HepG2 (cell line): ENCODE measurements around the gene RASD2. TPM values are rescaled to one million over a fixed set of nuclear protein-coding genes. Genes with fewer than 3 reads are reported as not detected.

Experiments
- ATAC-seq: fragments of 200-7000 bp; cut with Tn5 transposase; 3 replicates; pipeline ENCODE4 v1.9.1; 2020; ENCODE audit warnings: mild to moderate bottlenecking, moderate library complexity
- BruUV-seq: library from RNA; stranded (reverse); fragments of 400-500 nt; replicated peaks from 2 replicates; lab custom pipeline; 2021; lab: Mats Ljungman, UMichigan
- CTCF ChIA-PET: fragments of 300-600 bp; formaldehyde crosslinking; extraction: SDS; loops from one replicate; lab custom pipeline; 2021; ENCODE audit warnings: low total read pairs, inconsistent platforms, low intra/inter-chr PET ratio; lab: Yijun Ruan, JAX
- POLR2A ChIA-PET: fragments of 350-600 bp; sonication (Branson Sonifier 250); formaldehyde crosslinking; loops from one replicate; lab custom pipeline; 2020; ENCODE audit warnings: antibody characterized with exemption, inconsistent platforms; lab: Yijun Ruan, JAX
- DNase-seq: peaks from one replicate; pipeline ENCODE4 v3.0.0-alpha.2; 2015; ENCODE audit warnings: low spot score
- FAIRE-seq: peaks from 3 replicates; lab custom pipeline; 2011; peaks lifted over from hg19 to GRCh38; lab: Jason Lieb, UNC
- H2AFZ ChIP-seq: one replicate; pipeline ENCODE4 v1.6.1; 2011; ENCODE audit warnings: low read length, inconsistent platforms
- H3K27ac ChIP-seq: fragments of 300-600 bp; 3 replicates; pipeline ENCODE4 v1.8.0; 2011; ENCODE audit warnings: mixed run types, mild to moderate bottlenecking, mixed read lengths, low read length, inconsistent platforms; ENCODE audit not compliant: insufficient read depth; ENCODE audit errors: extremely low read length
- H3K27me3 ChIP-seq, 2 experiments: fragments of 200-600 bp in 1 of 2; 2 replicates in 1 of 2; 3 replicates in 1 of 2; pipeline versions ENCODE4 v1.6.0 to v1.8.0; 2011; ENCODE audit warnings: low read length in 2 of 2, mild to moderate bottlenecking in 2 of 2, moderate library complexity in 2 of 2, inconsistent platforms in 1 of 2; ENCODE audit not compliant: insufficient read depth in 2 of 2, control insufficient read depth in 1 of 2
- H3K36me3 ChIP-seq, 2 experiments: fragments of 200-600 bp in 1 of 2; replicated peaks in 1 of 2; 2 replicates in 1 of 2; 3 replicates in 1 of 2; pipeline versions ENCODE4 v1.5.1 to v1.8.0; 2011; ENCODE audit warnings: low read length in 2 of 2, inconsistent platforms in 1 of 2; ENCODE audit not compliant: insufficient read depth in 2 of 2, control insufficient read depth in 1 of 2
- H3K4me1 ChIP-seq: 2 replicates; pipeline ENCODE4 v1.5.1; 2012; ENCODE audit warnings: low read length, inconsistent platforms; ENCODE audit not compliant: insufficient read depth
- H3K4me2 ChIP-seq: 2 replicates; pipeline ENCODE4 v1.6.0; 2011; ENCODE audit warnings: low read depth, low read length, inconsistent platforms
- H3K4me3 ChIP-seq, 3 experiments: fragments of 200-600 bp in 1 of 3; sonication (generic), shearing (Covaris generic) in 1 of 3; replicated peaks in 1 of 3; 2 replicates each; pipeline ENCODE4 v1.5.1; 2011 to 2016; ENCODE audit warnings: low read length in 3 of 3, inconsistent platforms in 2 of 3, low read depth in 2 of 3, mild to moderate bottlenecking in 2 of 3, control low read depth in 1 of 3, mixed read lengths in 1 of 3; ENCODE audit not compliant: insufficient read depth in 1 of 3
- H3K79me2 ChIP-seq: one replicate; pipeline ENCODE4 v1.6.1; 2011; ENCODE audit warnings: low read length, inconsistent platforms; ENCODE audit not compliant: insufficient read depth
- H3K9ac ChIP-seq: 2 replicates; pipeline ENCODE4 v1.6.0; 2011; ENCODE audit warnings: mild to moderate bottlenecking, low read depth, low read length, inconsistent platforms; ENCODE audit not compliant: insufficient read depth
- H3K9me3 ChIP-seq: 2 replicates; pipeline ENCODE4 v1.5.1; 2012; ENCODE audit warnings: mild to moderate bottlenecking, low read length
- H4K20me1 ChIP-seq: 2 replicates; pipeline ENCODE4 v1.6.0; 2011; ENCODE audit warnings: inconsistent platforms, mild to moderate bottlenecking, low read length, moderate library complexity; ENCODE audit not compliant: insufficient read depth
- HNRNPUL1 ChIP-seq: fragments of 200-400 bp; formaldehyde crosslinking; IDR thresholded peaks from 2 replicates; pipeline ENCODE4 v1.6.1; 2017; ENCODE audit warnings: low read depth, mild to moderate bottlenecking, low read length, moderate library complexity
- JUND ChIP-seq: sonication (generic); formaldehyde crosslinking; IDR thresholded peaks from 2 replicates; pipeline ENCODE4 v1.8.0; 2022; ENCODE audit warnings: mild to moderate bottlenecking, missing genetic modification reagents
- NONO ChIP-seq, 2 experiments: fragments of 450-650 bp in 1 of 2; sonication (generic) in 1 of 2; formaldehyde crosslinking in 1 of 2; IDR thresholded peaks in 1 of 2; conservative IDR thresholded peaks in 1 of 2; 2 replicates each; pipeline versions ENCODE4 v1.6.1 to v1.8.0; 2017 to 2022; ENCODE audit warnings: mild to moderate bottlenecking in 1 of 2, missing genetic modification reagents in 1 of 2, moderate library complexity in 1 of 2
- ONECUT2 ChIP-seq: sonication (generic); formaldehyde crosslinking; IDR thresholded peaks from 2 replicates; pipeline ENCODE4 v1.4.0; 2020; ENCODE audit warnings: missing genetic modification reagents
- SPEN ChIP-seq: sonication (generic); formaldehyde crosslinking; IDR thresholded peaks from 2 replicates; pipeline ENCODE4 v1.5.1; 2020; ENCODE audit warnings: low read depth, mild to moderate bottlenecking, missing genetic modification reagents
- SRF ChIP-seq: IDR thresholded peaks from 2 replicates; pipeline ENCODE4 v1.6.1; 2011; ENCODE audit warnings: mild to moderate bottlenecking, low read depth, low read length, moderate library complexity
- TBX2 ChIP-seq: sonication (generic); formaldehyde crosslinking; IDR thresholded peaks from 2 replicates; pipeline ENCODE4 v1.5.0; 2020; ENCODE audit warnings: missing genetic modification reagents, mild to moderate bottlenecking, borderline replicate concordance
- ZKSCAN5 ChIP-seq: sonication (generic); formaldehyde crosslinking; IDR thresholded peaks from 2 replicates; pipeline ENCODE4 v1.5.1; 2020; ENCODE audit warnings: mild to moderate bottlenecking, missing genetic modification reagents
- ZNF598 ChIP-seq: sonication (generic); formaldehyde crosslinking; IDR thresholded peaks from 2 replicates; pipeline ENCODE4 v1.5.1; 2020; ENCODE audit warnings: mild to moderate bottlenecking, missing genetic modification reagents, borderline replicate concordance
- WGBS: methylation state at CpG from one replicate; pipeline ENCODE4 v1.1.6; 2017; ENCODE audit warnings: low lambda C conversion rate; 5-methylcytosine and 5-hydroxymethylcytosine counted together
- in situ Hi-C: cut with HindIII; loops from 2 replicates; pipeline ENCODE4 v1.10.0; 2017; ENCODE audit warnings: low pct_unique_long_range_greater_than_20kb; ENCODE audit not compliant: extremely low pct_ligation_motif_present
- intact Hi-C: fragments of 100-400 bp; cut with micrococcal nuclease; formaldehyde crosslinking; loops from one replicate; pipeline ENCODE4 v1.10.0; 2022; ENCODE audit not compliant: unreplicated experiment
- polyA plus RNA-seq, 8 experiments: library from polyadenylated mRNA; depleted of rRNA in 3 of 8; stranded (reverse) in 7 of 8; unstranded in 1 of 8; fragments of >200 nt; fragmentation: Illumina TruSeq in 4 of 8; extraction: Trizol in 4 of 8; gene quantifications; 2 replicates each; pipeline versions ENCODE4 v1.2.1 to v1.2.3, GENCODE V29; 2011 to 2016; ENCODE audit warnings: low read depth in 4 of 8, missing spikeins in 1 of 8, mixed read lengths in 1 of 8; ENCODE audit not compliant: insufficient read depth in 1 of 8
- total RNA-seq, 5 experiments: library from RNA; depleted of rRNA; stranded (reverse); fragments of >200 nt; fragmentation: Illumina TruSeq; extraction: Trizol; gene quantifications; 2 replicates each; pipeline ENCODE4 v1.2.3, GENCODE V29; 2016; ENCODE audit warnings: low read depth in 1 of 5
- TF ChIP-seq, protein P1 (sequence below): sonication (generic); formaldehyde crosslinking; IDR thresholded peaks from 2 replicates; pipeline ENCODE4 v1.5.1; 2020; ENCODE audit warnings: missing genetic modification reagents, mild to moderate bottlenecking, borderline replicate concordance
- TF ChIP-seq, protein P2 (sequence below): sonication (generic); formaldehyde crosslinking; IDR thresholded peaks from 2 replicates; pipeline ENCODE4 v1.4.0; 2020; ENCODE audit warnings: missing genetic modification reagents
- TF ChIP-seq, protein P3 (sequence below): sonication (generic); formaldehyde crosslinking; conservative IDR thresholded peaks from 2 replicates; pipeline ENCODE4 v1.5.0; 2020; ENCODE audit warnings: missing genetic modification reagents
- TF ChIP-seq, protein P4 (sequence below): sonication (generic); formaldehyde crosslinking; IDR thresholded peaks from 2 replicates; pipeline ENCODE4 v1.5.0; 2020; ENCODE audit warnings: mild to moderate bottlenecking, missing genetic modification reagents
- TF ChIP-seq, protein P5 (sequence below): sonication (generic); formaldehyde crosslinking; IDR thresholded peaks from 2 replicates; pipeline ENCODE4 v1.5.1; 2020; ENCODE audit warnings: missing genetic modification reagents, mild to moderate bottlenecking, borderline replicate concordance

RASD2 gene
- total and polyA plus RNA-seq, 2 of the 13 experiments (the other 11 are each of a cell fraction or from before 2014, with no cell fraction given) = not detected

DNA sequence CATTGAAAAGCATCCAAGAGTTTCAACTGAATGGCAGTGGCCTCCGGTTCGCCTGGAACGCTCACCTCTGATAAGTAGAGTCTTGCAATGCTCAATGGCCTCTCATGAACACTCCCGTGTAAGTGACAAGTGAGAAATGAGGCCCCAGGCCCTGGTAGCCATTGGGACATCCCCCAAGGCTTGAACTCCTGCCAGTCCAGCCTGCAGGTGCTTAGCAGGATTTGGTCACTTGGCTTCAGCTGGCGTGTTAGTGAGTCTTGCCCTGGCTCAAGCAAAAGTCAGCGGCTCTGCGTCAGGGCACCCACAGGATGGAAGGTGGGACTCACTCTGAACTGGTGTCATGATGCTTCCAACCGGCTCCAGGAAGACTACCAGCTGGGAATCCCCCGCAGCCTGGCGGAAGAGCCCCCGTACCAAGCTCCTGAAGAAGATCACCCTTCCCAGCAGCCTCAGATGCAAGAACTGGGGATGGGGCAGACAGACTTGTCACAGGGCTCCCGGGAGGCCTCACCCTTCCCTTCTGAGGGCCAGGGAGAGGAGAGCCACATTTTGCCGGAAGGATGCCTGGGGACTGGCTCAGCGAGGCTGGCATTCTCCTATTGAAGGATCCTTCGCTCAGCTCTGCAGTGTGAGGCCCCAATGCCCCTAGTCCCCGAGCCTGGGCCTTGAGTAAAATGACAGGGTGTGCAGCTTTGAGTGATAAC, 57.2 kb downstream of the RASD2 start:
- peaks cover 2 to 6% of the 10 kb centered on the region in 2 experiments; a peak in 2 of 5 replicates for H3K27me3 ChIP-seq
- in situ Hi-C loops (no loop called here), intact Hi-C loops (no loop called here)
- BruUV-seq = no TSS peak
- H4K20me1 ChIP-seq = no peaks in the 10 kb centered on the region
- no peak overlapping the region for H3K9ac ChIP-seq
- 0 out of 2 replicates have a peak, but pooled peaks cover under 1% of the 10 kb centered on the region for H3K4me1 ChIP-seq
- FAIRE-seq = no peak
- ChIA-PET CTCF (no interaction called here), POLR2A (no interaction called here)
- no peaks in the 10 kb centered on the region for H3K79me2 ChIP-seq
- H3K9me3 ChIP-seq = no peaks in the 10 kb centered on the region
- no peak overlapping the region for H3K4me2 ChIP-seq
- TF ChIP-seq HNRNPUL1 (no peak), SRF (no peak), ONECUT2 (no peak), TBX2 (no peak), NONO (IDR thresholded peaks at IDR 0.05) (no peak), NONO (CRISPR knock-in tag; conservative IDR thresholded peaks at IDR 0.05) (no peak), ZNF598 (CRISPR knock-in tag) (no peak), SPEN (CRISPR knock-in tag) (no peak), JUND (CRISPR knock-in tag) (no peak), ZKSCAN5 (CRISPR knock-in tag) (no peak)
- TF ChIP-seq, protein P1, sequence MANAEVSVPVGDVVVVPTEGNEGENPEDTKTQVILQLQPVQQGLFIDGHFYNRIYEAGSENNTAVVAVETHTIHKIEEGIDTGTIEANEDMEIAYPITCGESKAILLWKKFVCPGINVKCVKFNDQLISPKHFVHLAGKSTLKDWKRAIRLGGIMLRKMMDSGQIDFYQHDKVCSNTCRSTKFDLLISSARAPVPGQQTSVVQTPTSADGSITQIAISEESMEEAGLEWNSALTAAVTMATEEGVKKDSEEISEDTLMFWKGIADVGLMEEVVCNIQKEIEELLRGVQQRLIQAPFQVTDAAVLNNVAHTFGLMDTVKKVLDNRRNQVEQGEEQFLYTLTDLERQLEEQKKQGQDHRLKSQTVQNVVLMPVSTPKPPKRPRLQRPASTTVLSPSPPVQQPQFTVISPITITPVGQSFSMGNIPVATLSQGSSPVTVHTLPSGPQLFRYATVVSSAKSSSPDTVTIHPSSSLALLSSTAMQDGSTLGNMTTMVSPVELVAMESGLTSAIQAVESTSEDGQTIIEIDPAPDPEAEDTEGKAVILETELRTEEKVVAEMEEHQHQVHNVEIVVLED (CRISPR knock-in tag) = no peak
- TF ChIP-seq, protein P2, sequence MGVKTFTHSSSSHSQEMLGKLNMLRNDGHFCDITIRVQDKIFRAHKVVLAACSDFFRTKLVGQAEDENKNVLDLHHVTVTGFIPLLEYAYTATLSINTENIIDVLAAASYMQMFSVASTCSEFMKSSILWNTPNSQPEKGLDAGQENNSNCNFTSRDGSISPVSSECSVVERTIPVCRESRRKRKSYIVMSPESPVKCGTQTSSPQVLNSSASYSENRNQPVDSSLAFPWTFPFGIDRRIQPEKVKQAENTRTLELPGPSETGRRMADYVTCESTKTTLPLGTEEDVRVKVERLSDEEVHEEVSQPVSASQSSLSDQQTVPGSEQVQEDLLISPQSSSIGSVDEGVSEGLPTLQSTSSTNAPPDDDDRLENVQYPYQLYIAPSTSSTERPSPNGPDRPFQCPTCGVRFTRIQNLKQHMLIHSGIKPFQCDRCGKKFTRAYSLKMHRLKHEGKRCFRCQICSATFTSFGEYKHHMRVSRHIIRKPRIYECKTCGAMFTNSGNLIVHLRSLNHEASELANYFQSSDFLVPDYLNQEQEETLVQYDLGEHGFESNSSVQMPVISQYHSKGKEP (CRISPR knock-in tag) = no peak
- TF ChIP-seq, protein P3, sequence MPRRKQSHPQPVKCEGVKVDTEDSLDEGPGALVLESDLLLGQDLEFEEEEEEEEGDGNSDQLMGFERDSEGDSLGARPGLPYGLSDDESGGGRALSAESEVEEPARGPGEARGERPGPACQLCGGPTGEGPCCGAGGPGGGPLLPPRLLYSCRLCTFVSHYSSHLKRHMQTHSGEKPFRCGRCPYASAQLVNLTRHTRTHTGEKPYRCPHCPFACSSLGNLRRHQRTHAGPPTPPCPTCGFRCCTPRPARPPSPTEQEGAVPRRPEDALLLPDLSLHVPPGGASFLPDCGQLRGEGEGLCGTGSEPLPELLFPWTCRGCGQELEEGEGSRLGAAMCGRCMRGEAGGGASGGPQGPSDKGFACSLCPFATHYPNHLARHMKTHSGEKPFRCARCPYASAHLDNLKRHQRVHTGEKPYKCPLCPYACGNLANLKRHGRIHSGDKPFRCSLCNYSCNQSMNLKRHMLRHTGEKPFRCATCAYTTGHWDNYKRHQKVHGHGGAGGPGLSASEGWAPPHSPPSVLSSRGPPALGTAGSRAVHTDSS (CRISPR knock-in tag) = no peak
- TF ChIP-seq, protein P4, sequence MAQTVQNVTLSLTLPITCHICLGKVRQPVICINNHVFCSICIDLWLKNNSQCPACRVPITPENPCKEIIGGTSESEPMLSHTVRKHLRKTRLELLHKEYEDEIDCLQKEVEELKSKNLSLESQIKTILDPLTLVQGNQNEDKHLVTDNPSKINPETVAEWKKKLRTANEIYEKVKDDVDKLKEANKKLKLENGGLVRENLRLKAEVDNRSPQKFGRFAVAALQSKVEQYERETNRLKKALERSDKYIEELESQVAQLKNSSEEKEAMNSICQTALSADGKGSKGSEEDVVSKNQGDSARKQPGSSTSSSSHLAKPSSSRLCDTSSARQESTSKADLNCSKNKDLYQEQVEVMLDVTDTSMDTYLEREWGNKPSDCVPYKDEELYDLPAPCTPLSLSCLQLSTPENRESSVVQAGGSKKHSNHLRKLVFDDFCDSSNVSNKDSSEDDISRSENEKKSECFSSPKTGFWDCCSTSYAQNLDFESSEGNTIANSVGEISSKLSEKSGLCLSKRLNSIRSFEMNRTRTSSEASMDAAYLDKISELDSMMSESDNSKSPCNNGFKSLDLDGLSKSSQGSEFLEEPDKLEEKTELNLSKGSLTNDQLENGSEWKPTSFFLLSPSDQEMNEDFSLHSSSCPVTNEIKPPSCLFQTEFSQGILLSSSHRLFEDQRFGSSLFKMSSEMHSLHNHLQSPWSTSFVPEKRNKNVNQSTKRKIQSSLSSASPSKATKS (CRISPR knock-in tag) = no peak
- TF ChIP-seq, protein P5, sequence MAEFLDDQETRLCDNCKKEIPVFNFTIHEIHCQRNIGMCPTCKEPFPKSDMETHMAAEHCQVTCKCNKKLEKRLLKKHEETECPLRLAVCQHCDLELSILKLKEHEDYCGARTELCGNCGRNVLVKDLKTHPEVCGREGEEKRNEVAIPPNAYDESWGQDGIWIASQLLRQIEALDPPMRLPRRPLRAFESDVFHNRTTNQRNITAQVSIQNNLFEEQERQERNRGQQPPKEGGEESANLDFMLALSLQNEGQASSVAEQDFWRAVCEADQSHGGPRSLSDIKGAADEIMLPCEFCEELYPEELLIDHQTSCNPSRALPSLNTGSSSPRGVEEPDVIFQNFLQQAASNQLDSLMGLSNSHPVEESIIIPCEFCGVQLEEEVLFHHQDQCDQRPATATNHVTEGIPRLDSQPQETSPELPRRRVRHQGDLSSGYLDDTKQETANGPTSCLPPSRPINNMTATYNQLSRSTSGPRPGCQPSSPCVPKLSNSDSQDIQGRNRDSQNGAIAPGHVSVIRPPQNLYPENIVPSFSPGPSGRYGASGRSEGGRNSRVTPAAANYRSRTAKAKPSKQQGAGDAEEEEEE = no peak
- WGBS = 50% methylated on average over 9 of the region's 16 CpGs
- no peak overlapping the region for H3K4me3 ChIP-seq
- no peak overlapping the region for H2AFZ ChIP-seq
- no peaks in the 10 kb centered on the region for H3K36me3 ChIP-seq
- no peak for DNase-seq
- no peak overlapping the region for H3K27ac ChIP-seq
- no peak for ATAC-seq
